Activated effector memory CD4-positive, alpha-beta T cell treated with Interleukin-2 at 50 U/mL for 16 hours (primary cell): ENCODE measurements around the gene EIF2A.
A peak's percentile ranks its signal among the peaks of the same experiment; 100 is the strongest.
"Not testable (repeated sequence)": the region's sequence is repeated elsewhere in the genome, so short reads cannot be mapped to it uniquely, and the experiment has no call there.

Source experiments
- DNase-seq: peaks from one replicate; pipeline ENCODE4 v3.0.0-alpha.2; 2020

EIF2A gene

DNA sequence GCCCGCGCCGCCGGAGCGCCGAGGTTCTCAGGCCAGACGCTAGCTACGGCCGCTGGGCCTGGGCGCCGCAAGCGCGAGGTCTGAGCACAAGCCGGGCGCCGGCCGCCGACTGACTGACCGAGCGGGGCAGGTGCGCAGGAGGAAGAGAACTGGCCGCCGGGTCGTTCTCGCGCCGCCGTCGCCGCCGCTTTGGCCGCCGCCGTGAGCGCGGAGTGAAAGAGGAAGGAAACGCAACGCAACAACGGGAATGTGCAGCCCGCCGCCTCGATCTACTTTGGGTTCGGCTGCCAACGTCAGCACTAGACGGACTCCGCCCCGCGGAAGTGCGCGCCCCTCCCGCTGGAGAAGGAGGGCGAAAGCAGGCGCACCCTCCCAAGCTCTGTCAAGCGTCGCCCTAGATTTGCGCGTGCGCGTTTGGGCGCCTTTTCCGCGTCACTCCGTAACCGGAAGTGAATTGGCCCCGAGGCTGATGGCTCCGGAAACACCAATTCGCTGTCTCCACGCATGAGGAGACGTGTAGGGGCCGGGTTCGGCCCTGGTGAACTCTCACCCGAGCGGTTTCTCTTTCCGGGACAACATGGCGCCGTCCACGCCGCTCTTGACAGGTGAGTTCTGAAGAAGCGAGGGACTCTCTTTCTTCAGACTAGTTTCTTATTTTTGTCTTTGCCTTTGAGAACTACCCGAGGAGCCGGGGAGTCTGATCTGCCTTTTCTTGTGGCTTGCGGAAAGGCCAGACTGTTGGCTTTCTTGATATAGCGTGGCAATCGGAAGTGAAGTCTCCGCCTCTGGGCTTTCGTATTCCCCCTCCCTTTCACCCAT lies at the start of gene EIF2A, which contains the start of gene SERP1:
Gene EIF2A (plus strand): TSS at position 562 of the 819 bp plus-strand sequence. CDS start 16 bp downstream, at position 578.
Gene SERP1 (minus strand): TSS at position 271 of the 819 bp plus-strand sequence. CDS start 361 bp downstream, outside the sequence.
- peak; percentile 99 for DNase-seq

DNA sequence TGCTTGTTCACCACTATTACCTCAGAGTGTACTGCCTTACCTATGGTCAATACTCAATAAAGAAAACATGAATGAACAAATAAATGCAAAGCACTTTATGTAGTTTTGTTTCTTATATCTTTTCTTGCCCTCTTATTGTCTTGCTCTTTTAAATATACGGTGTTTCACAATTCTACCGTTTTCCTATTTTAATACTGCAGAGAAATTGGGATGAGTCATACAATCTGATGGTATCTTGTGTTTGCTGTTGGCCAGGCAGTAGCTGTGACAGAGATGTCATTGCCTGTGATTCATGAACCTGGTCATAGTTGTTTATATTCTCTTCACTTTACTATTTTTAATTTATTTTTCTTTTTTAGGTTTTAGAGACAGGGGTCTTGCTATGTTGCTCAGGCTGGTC lies 48.6 kb upstream of the EIF2A start:
- DNase-seq = no peak

DNA sequence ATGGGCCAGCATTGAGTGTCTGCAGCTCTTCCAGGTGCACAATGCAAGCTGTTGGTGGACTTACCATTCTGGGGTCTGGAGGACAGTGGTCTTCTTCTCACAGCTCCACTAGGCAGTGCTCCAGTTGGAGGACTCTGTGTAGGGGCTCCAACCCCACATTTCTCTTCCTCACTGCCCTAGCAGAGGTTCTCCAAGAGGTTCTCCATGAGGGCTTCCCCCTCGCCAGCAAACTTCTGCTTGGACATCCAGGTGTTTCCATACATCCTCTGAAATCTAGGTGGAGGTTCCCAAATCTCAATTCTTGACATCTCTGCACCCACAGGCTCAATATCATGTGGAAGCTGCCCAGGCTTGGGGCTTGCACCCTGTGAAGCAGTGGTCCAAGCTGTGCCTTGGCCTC lies 45.6 kb upstream of the EIF2A start:
- not testable (repeated sequence) for DNase-seq

DNA sequence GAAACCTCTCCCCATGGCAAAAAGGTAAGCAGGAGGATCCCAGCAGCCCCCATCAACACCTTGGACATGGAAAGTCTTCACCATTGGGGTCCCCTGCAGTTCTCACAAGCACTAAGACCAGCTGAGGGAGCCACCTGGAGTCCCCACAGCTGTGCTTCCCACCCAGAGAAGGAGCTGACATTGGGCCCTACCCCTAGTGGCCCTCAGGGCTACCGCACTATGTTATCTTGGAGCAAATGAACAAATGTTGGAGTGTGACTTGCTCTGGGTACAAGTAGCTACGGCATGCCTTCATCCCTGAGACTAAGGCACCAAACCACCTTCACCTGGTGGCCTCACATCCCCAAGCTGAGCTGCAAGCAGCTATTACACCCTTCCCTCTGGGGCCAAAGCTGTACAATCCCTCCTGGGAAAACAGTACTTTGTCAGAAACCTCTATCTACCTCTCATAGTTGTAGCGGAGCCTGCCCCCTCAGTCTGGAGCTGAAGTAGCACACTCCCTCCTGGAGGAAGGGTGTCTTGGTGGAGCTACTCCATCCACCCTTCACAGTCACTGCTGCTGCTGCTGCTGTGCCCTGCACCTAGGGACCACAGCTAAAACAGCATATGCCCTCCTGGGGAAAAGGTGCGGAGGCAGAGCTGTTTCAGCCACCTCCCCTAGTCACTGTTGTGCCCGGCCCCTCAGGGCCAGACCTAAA lies 43.0 kb upstream of the EIF2A start:
- DNase-seq = no peak

DNA sequence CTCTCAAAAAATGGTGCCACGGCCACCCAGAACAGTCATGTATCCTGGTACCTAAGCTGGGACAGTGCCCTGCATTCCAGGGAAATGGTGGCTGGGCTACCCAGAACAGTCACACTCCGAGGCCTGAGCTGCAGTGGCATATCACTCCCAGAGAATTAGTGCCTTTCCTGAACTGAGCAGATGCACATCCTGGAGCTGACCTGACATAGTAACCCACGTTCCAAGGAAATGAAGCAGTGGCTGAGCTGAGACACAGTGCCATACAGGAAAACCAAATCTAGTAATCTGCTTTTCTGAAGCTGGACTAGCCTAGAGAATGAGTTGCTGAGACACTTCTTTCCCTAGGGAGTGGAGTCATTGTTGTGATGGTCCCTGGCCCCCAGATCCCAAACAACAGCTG lies 42.1 kb upstream of the EIF2A start:
- no peak for DNase-seq

DNA sequence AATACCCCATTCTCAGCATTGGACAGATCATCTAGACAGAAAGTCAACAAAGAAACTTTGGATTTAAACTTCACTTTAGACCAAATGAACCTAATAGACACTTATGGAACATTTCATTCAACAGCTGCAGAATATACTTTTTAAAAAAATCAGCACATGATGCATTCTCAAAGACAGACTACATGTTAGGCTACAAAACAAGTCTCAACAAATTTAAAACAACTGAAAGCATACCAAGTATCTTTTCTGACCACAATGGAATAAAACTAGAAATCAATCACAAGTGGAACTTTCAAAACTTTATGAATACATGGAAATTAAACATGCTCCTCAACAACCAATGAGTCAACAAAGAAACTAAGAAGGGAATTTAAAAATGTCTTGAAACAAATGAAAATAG lies 38.2 kb upstream of the EIF2A start:
- no peak for DNase-seq

DNA sequence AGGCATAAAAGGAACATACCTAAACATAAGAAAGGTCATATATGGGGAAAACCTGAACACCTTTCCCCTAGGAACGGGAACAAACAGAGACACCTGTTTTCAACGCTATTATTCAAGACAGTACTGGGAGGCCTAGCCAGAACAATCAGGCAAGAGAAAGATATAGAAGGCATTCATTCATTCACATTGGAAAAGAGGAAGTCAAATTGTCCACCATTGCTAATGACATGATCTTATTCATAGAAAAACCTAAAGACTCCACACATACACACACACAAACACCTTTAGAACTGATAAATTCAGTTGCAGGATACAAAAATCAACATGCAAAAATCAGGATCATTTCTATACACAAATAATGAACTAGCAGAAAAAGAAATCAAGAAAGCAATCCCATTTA lies 36.8 kb upstream of the EIF2A start:
- no peak for DNase-seq

DNA sequence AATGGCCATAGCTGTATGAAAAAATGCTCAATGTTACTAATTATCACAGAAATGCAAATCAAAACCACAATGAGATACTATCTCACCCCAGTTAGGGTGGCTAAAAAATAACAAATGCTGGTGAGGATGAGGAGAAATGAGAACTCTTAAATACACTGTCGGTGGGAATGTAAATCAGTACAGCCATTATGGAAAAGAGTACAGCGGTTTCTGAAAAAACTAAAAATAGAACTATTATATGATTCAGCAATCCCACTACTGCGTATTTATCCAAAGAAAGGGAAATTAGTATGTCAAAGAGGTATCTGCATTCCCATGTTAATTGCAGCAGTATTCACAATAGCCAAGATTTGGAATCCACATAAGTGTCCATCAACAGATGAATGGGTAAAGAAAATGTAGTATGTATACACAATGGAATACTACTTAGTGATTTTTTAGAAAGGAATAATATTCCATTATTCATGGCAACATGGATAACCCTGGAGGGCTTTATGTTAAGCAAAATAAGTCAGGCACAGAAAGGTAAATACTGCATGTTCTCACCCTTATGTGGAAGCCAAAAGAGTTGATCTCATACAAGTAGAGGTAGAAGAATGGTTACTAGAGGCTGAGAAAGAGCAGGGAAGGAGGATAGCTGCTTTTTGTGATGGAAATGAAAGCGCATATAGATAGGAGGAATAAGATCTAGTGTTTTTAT lies 35.3 kb upstream of the EIF2A start:
- DNase-seq = no peak

DNA sequence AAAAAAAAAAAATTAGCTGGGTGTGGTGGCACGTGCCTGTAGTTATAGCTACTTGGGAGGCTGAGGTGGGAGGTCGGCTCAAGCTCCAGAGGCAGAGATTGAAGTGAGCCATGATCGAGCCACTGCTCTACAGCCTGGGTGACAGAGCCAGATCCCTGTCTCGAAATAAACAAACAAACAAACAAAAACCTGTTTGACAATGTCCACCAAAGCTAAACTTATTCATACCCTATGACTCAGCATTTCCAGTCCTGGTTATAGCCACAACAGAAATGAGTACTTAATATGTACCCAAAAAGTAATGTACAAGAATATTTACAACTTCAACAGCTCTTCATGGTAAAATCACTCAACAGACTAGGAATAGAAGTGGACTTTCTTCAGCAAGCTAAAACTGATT lies 31.4 kb upstream of the EIF2A start:
- no peak for DNase-seq

DNA sequence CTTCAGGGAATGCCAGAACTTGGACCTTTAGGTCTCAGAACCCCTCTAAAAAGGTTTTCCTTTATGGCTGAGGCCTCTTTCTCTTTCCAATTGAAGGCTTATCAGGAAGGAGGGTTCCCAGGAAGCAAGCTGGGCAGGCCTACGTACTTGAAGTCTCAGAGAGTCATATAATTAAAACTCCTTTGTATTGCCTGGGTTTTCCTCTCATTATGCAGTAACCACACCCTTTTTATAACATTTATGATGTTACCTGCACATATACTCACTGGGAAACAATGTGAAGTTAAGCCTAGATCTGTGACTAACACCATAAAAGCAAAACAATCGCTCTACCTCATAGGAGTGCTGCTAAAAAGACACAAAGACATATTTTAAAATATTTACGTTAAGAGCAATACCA lies 27.6 kb upstream of the EIF2A start:
- DNase-seq = no peak

DNA sequence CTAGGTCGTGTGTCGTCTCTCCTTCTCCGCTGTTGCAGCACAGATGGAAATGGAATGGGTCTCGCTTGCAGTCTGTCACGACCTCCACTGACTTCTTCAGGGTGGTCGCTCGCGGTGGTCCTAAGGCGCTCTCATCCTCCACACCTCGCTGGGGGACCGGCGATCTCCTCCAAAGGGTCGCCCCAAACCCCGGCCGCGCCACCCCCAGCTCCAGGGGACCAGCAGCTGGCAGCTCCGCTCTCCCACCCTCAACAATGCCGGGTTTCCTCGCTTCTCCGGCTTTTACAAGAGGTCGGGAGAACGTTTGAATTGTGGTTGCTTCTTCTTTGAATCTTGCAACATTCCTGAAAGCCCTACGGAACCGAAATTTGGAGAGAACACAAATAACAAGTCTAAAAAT lies 26.2 kb upstream of the EIF2A start:
- DNase-seq = no peak

DNA sequence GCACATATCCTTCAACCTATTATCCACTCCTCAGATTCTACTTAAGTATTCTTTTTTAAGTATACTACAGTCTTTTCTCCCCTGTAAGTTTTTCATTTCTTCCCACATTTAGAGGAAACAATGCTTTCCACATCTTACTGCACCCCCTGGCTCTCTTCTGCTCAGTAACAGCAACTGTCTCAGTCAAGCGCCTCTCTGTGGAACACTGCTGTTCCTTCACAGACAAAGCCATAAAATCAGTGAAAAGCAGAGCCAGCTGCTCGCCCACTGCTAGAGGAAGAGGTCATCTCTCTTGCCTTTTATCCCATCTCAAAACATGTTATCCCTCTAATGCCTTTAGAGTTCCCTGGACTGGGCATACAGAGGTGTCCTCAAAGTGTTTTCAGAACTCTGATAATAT lies 25.1 kb upstream of the EIF2A start:
- no peak for DNase-seq

DNA sequence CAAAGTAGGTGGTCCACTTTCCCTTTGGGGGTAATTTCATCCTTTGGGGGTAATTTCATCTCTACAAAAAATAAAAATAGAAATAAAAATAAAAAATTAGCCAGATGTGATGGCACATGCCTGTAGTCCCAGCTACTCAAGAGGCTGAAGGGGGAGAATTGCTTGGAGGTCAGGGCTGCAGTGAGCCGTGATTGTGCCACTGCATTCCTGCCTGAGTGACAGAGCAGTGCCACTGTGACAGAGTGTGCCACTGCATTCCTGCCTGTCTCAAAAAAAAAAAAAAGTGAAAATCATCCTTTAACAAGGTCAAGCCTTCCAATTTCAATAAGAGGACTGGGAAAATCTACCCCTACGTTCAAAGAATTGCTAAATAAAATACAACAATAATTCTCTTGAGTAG lies 23.0 kb upstream of the EIF2A start:
- no peak for DNase-seq

DNA sequence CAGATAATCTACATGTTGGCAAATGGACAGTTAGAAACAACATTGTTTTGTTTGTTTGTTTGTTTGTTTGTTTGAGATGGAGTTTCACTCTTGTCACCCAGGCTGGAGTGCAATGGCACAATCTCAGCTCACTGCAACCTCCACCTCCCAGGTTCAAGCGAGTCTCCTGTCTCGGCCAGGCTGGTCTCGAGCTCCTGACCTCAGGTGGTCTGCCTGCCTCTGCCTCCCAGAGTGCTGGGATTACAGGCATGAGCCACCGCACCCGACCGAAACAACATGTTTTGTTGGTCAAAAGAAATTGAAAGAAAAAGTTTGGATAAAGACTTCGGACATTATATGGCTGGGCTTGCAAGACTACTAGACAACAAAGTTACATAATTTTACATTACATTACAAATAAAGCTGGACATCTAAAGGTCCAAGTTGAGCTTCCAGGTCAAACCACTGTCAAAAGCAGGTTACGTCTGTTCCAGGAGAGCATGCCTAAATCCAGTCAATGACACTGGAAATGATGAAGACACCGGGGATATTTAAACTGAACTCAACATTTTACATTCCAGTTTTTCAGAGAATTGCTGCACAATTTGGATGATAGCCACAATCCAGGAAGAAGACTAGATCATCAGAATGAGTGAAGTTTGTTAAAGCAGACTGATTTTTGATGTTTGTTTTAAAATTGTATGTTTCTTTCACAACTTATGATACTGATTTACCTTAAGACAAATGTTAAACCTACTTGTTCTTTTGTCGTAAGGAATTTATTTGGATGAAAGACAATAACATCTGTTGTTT lies 18.9 kb upstream of the EIF2A start:
- no peak for DNase-seq

DNA sequence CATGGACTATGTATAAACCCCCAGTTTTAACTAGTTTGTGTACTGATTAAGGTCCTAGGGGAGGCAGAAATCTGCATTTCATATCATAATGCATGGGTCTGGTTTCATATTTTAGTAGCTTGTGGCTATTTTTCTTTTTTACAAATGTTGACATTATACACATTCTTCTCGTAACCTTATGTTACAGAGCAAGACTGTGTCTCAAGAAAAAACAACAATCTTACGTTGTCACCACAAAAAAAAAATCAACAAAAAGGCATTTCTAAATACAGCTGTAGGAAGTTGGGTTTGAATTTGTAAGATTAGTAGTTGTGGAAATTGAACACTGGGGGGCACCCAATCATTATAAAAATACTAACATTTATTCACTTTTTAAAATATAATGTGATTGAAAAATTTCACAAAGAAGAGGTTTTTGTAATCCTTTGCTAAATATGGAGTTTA lies 18.2 kb upstream of the EIF2A start:
- no peak for DNase-seq

DNA sequence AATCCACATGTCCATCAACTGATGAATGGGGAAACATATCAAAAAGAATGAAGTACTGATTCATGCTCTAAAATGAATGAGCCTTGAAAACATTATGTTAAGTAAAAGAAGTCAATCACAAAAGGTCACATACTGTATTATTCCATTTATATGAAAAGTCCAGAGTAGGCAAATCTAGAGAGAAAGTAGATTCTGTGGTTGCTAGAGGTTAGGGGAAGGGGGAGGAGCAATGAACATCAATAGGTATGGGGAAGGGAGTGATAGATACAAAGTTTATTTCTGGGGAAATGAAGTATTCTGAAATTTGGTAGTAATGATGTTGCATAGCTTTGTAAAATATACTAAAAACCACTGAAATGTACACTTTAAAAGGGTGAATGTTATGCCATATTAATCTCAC lies 14.8 kb upstream of the EIF2A start:
- no peak for DNase-seq

DNA sequence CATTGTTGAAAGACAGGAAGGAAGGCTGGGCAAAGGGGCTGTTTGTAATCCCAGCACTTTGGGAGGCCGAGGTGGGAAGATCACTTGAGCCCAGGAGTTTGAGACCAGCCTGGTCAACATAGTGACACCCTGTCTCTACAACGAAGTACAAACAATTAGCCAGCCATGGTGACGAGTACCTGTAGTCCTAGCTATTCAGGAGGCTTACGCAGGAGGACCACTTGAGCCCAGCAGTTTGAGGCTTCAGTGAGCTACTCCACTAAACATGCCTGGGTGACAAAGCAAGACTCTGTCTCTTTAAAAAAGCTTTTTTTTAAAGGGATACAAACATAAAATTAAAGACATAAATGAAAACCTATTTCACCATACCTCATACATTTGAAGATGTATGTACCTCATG lies 11.4 kb upstream of the EIF2A start:
- DNase-seq = no peak

DNA sequence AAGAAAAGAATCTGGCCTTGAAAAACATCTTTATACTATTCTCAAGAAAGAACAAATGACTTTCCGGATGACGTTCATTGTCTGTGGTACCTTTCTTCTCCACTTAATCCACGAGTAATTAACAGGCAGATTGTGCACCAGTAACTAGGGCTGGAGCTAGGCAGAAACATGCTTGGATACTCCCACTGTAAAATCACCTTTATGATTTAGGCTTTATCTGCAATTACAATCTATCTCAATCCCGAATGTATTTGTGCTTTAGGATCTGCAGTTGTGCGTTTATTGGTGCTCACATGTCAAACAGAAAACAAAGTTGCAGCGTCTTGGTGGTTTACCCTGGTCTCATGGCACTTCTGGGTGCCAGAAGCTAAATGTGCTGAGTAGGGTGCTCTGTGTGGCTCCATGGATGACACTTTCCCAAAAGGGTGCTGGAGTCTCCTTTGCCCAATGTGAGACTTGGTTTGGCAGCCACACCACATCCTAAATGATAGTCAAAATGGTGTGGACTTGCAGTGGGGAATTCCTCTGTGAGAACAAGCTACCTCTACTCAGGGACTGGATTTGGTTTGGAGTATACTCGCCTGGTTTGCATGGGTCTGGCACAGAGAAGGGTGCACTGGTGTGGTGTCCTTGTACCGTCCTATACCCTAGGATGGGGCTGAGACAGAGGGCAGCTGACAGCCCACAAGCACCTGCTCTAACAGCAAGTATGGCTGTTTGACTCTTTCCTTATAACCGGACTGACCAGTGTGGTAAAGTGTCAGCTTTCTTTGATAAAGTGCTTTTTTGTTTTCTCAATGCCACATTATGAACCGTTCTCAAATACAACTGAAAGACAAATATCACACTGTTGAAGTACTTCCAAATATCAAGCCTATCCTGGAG lies 8.0 kb upstream of the EIF2A start:
- no peak for DNase-seq

DNA sequence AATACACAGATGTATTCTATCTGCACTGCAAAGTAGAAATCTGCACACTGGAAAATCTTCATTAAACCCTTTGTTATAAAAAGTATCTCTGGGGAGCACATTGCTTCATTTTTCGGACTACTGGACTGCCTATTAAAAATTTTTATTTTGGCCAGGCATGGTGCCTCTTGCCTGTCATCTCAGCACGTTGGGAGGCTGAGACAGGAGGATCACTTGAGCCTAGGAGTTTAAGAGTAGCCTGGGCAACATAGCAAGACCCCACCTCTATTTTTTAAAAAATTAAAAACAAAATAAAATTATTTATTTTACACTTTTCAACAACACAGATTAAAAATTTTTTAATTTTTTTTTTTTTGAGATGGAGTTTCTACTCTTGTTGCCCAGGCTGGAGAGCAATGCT lies 6.3 kb upstream of the EIF2A start:
- no peak for DNase-seq

DNA sequence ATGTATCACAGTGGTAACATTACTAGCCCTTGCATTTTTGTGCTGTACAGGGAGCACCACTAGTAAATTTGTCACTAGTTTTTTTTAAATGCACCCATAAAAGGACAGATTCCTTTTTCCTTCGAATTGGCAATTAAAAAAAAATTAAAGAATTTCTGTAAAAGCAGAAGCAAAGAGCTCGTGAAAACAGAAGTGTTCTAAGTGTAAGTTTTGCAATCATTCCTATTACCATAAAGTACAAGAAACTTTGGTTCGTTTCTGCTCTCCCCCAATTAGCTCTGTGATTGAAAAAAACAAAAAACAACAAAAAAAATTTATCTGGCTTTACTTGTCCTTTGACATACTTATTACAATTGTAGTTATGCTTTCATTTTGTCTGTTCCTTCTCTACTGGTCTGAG lies 5.6 kb upstream of the EIF2A start:
- no peak for DNase-seq

DNA sequence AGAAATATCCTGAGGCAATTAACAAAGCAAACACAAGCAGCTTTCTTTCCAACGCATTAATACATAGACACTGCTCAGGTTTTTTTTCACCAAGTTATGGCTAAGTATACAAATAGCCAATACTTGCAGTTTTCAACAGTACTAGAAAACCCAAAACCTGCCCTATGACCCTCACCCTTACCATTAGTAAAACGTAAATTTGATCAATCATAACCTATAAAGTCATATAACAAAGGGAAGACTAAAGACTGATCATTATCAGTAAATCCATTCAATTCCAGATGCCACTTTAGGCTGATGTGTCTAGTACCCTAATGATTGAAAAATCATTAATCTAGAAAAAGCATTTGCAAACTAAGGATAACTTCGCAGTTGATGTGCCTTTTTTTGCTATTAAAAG lies 3.5 kb upstream of the EIF2A start:
- no peak for DNase-seq

DNA sequence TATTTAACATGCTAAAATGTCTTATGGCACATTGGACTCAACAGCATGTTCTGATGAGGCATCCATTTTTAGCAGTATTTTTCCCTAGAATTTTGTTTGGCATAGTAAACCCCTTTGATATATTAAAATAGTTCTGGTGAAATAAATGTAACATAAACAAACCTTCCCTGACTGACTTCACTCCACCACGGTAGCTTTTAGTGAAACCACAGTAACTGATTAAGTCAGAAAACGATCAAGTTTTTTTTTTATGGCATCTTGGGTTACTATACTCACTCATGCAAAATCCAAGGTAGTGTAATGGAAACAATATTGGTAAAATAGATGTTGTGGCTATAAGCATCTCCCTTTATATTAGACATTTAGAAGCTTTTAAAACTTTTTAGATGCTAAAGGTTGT lies 3.1 kb upstream of the EIF2A start:
- no peak for DNase-seq
